GM23338 (cell line): ENCODE results near the gene AP4B1. TPM values are rescaled to one million over a fixed set of nuclear protein-coding genes. Genes with fewer than 3 reads are reported as not detected.

ENCODE experiments used
- ATAC-seq: fragments of 200-7000 bp; cut with Tn5 transposase; 3 replicates; pipeline ENCODE4 v1.9.1; 2020
- DNase-seq: peaks from one replicate; pipeline ENCODE4 v3.0.0-alpha.2; 2015; ENCODE audit warnings: low spot score
- H2AFZ ChIP-seq: fragments of 200-600 bp; sonication (generic); 2 replicates; pipeline ENCODE4 v1.8.0; 2016; ENCODE audit warnings: antibody characterized with exemption, mild to moderate bottlenecking, moderate library complexity
- H3F3A ChIP-seq: fragments of 200-600 bp; sonication (generic); replicated peaks from 2 replicates; pipeline ENCODE4 v1.8.0; 2017; ENCODE audit warnings: antibody characterized with exemption, mixed run types, low read depth
- H3K27ac ChIP-seq: fragments of 200-600 bp; sonication (generic); 2 replicates; pipeline ENCODE4 v1.6.1; 2016; ENCODE audit warnings: low read depth
- H3K27me3 ChIP-seq: fragments of 200-600 bp; sonication (generic); 2 replicates; pipeline ENCODE4 v1.8.0; 2016; ENCODE audit warnings: mild to moderate bottlenecking, mixed run types, moderate library complexity; ENCODE audit not compliant: insufficient read depth
- H3K36me3 ChIP-seq: fragments of 200-600 bp; sonication (generic); 2 replicates; pipeline ENCODE4 v1.8.0; 2016; ENCODE audit warnings: mild to moderate bottlenecking; ENCODE audit not compliant: insufficient read depth
- H3K4me1 ChIP-seq: fragments of 200-600 bp; sonication (generic); 2 replicates; pipeline ENCODE4 v1.8.0; 2016; ENCODE audit warnings: mild to moderate bottlenecking, moderate library complexity; ENCODE audit not compliant: insufficient read depth
- H3K4me2 ChIP-seq: fragments of 200-600 bp; sonication (generic); 2 replicates; pipeline ENCODE4 v1.7.1; 2017; ENCODE audit warnings: mixed run types
- H3K4me3 ChIP-seq: fragments of 200-600 bp; sonication (generic); 2 replicates; pipeline ENCODE4 v1.6.1; 2016; ENCODE audit warnings: mixed run types
- H3K79me2 ChIP-seq: fragments of 200-600 bp; sonication (generic); replicated peaks from 2 replicates; pipeline ENCODE4 v1.8.0; 2017; ENCODE audit warnings: mild to moderate bottlenecking; ENCODE audit not compliant: insufficient read depth
- H3K9me2 ChIP-seq: fragments of 200-600 bp; sonication (generic); 2 replicates; pipeline ENCODE4 v1.8.0; 2017; ENCODE audit not compliant: insufficient read depth
- H4K20me1 ChIP-seq: fragments of 200-600 bp; sonication (generic); replicated peaks from 2 replicates; pipeline ENCODE4 v1.8.0; 2017; ENCODE audit warnings: mild to moderate bottlenecking; ENCODE audit not compliant: insufficient read depth
- H3K27ac Mint-ChIP-seq: 2 replicates; pipeline ENCODE4 v1.8.0; 2020; ENCODE audit warnings: inconsistent platforms, mild to moderate bottlenecking, moderate library complexity, mixed read lengths
- H3K27me3 Mint-ChIP-seq: 3 replicates; pipeline ENCODE4 v1.8.0; 2022; ENCODE audit warnings: low read depth, mild to moderate bottlenecking, moderate library complexity, mixed read lengths, inconsistent platforms; ENCODE audit not compliant: insufficient read depth, poor library complexity
- H3K36me3 Mint-ChIP-seq: 3 replicates; pipeline ENCODE4 v1.8.0; 2021; ENCODE audit warnings: low read depth, mild to moderate bottlenecking, inconsistent platforms, moderate library complexity, mixed read lengths
- H3K4me1 Mint-ChIP-seq: 3 replicates; pipeline ENCODE4 v1.8.0; 2020; ENCODE audit warnings: mild to moderate bottlenecking, inconsistent platforms, mixed read lengths
- H3K4me3 Mint-ChIP-seq: 3 replicates; pipeline ENCODE4 v1.8.0; 2021; ENCODE audit warnings: moderate library complexity, mild to moderate bottlenecking, inconsistent platforms, mixed read lengths
- H3K9me3 Mint-ChIP-seq: 3 replicates; pipeline ENCODE4 v1.8.0; 2020; ENCODE audit warnings: moderate library complexity, mild to moderate bottlenecking, inconsistent platforms, mixed read lengths
- CREB1 ChIP-seq: fragments of 250-450 bp; sonication (Bioruptor Pico); IDR thresholded peaks from 2 replicates; pipeline ENCODE4 v1.5.0; 2020; ENCODE audit warnings: low read depth, mild to moderate bottlenecking, moderate library complexity
- EZH2phosphoT487 ChIP-seq: fragments of 200-600 bp; sonication (generic); IDR thresholded peaks from one replicate; pipeline ENCODE4 v1.8.1; 2018; ENCODE audit warnings: antibody characterized with exemption; ENCODE audit not compliant: unreplicated experiment
- JUNB ChIP-seq: IDR thresholded peaks from one replicate; pipeline ENCODE4 v1.6.1; 2016; ENCODE audit warnings: antibody characterized with exemption; ENCODE audit not compliant: unreplicated experiment
- POLR2AphosphoS5 ChIP-seq: IDR thresholded peaks from 2 replicates; pipeline ENCODE4 v1.6.1; 2016; ENCODE audit warnings: antibody characterized with exemption, low read depth
- ZNF331 ChIP-seq: fragments of 250-450 bp; sonication (Bioruptor Pico); IDR thresholded peaks from 2 replicates; pipeline ENCODE4 v1.5.0; 2020; ENCODE audit warnings: low read depth, mild to moderate bottlenecking, moderate library complexity
- polyA plus RNA-seq: library from polyadenylated mRNA; unstranded; fragments of >200 nt; fragmentation: Nextera tagmentation; extraction: Ambion mirVana; gene quantifications from 2 replicates; pipeline ENCODE4 v1.2.1, GENCODE V29; 2016
- total RNA-seq: library from RNA; depleted of rRNA; stranded (reverse); fragments of >200 nt; shearing (Covaris generic); gene quantifications from 2 replicates; pipeline ENCODE4 v1.2.3, GENCODE V29; 2014
- TF ChIP-seq, protein P1 (sequence below): fragments of 250-450 bp; sonication (Bioruptor Pico); IDR thresholded peaks from 2 replicates; pipeline ENCODE4 v1.5.0; 2020; ENCODE audit warnings: mild to moderate bottlenecking, moderate library complexity

Gene AP4B1
- total and polyA plus RNA-seq, 2 experiments from 2014 or later: 7.5 to 13.4 TPM

DNA sequence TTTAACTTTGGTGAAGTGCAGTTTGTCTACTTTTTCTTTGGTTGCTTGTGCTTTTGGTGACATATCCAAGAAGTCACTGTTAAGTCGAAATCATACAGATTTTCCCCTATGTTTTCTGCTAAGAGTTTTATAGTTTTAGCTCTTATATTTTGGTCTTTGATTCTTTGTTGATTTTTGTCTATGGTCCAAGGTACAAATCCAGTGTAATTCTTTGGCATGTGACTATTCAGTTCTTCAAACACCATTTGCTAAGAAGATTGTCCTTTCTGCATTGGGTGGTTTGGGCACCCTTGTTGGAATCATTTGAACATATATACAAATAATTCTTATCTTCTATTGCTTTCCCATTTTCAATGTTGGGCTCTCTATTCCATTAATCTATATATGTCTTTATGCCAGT, 40.7 kb upstream of the AP4B1 start:
- peaks cover 21% of the 10 kb centered on the region; the same call in 2 of the 3 replicates for H3K36me3 Mint-ChIP-seq
- Histone ChIP-seq H3K4me2 (no peak overlapping the region), H3K36me3 (no peaks in the 10 kb centered on the region; the same call in 1 of the 2 replicates), H3K4me3 (no peak overlapping the region), H2AFZ (no peak overlapping the region), H3K27ac (no peak overlapping the region), H3K9me2 (no peaks in the 10 kb centered on the region), H3K4me1 (no peaks in the 10 kb centered on the region), H4K20me1 (peaks cover 7% of the 10 kb centered on the region), H3F3A (no peaks in the 10 kb centered on the region), H3K79me2 (peaks cover 56% of the 10 kb centered on the region), H3K27me3 (no peaks in the 10 kb centered on the region)
- DNase-seq (no peak), ATAC-seq (no peak)
- no peaks in the 10 kb centered on the region for H3K27me3 Mint-ChIP-seq
- H3K4me3 Mint-ChIP-seq: no peak overlapping the region
- no peak overlapping the region; the same call in 1 of the 2 replicates for H3K27ac Mint-ChIP-seq
- peaks cover 17% of the 10 kb centered on the region for H3K4me1 Mint-ChIP-seq
- TF ChIP-seq, protein P1, sequence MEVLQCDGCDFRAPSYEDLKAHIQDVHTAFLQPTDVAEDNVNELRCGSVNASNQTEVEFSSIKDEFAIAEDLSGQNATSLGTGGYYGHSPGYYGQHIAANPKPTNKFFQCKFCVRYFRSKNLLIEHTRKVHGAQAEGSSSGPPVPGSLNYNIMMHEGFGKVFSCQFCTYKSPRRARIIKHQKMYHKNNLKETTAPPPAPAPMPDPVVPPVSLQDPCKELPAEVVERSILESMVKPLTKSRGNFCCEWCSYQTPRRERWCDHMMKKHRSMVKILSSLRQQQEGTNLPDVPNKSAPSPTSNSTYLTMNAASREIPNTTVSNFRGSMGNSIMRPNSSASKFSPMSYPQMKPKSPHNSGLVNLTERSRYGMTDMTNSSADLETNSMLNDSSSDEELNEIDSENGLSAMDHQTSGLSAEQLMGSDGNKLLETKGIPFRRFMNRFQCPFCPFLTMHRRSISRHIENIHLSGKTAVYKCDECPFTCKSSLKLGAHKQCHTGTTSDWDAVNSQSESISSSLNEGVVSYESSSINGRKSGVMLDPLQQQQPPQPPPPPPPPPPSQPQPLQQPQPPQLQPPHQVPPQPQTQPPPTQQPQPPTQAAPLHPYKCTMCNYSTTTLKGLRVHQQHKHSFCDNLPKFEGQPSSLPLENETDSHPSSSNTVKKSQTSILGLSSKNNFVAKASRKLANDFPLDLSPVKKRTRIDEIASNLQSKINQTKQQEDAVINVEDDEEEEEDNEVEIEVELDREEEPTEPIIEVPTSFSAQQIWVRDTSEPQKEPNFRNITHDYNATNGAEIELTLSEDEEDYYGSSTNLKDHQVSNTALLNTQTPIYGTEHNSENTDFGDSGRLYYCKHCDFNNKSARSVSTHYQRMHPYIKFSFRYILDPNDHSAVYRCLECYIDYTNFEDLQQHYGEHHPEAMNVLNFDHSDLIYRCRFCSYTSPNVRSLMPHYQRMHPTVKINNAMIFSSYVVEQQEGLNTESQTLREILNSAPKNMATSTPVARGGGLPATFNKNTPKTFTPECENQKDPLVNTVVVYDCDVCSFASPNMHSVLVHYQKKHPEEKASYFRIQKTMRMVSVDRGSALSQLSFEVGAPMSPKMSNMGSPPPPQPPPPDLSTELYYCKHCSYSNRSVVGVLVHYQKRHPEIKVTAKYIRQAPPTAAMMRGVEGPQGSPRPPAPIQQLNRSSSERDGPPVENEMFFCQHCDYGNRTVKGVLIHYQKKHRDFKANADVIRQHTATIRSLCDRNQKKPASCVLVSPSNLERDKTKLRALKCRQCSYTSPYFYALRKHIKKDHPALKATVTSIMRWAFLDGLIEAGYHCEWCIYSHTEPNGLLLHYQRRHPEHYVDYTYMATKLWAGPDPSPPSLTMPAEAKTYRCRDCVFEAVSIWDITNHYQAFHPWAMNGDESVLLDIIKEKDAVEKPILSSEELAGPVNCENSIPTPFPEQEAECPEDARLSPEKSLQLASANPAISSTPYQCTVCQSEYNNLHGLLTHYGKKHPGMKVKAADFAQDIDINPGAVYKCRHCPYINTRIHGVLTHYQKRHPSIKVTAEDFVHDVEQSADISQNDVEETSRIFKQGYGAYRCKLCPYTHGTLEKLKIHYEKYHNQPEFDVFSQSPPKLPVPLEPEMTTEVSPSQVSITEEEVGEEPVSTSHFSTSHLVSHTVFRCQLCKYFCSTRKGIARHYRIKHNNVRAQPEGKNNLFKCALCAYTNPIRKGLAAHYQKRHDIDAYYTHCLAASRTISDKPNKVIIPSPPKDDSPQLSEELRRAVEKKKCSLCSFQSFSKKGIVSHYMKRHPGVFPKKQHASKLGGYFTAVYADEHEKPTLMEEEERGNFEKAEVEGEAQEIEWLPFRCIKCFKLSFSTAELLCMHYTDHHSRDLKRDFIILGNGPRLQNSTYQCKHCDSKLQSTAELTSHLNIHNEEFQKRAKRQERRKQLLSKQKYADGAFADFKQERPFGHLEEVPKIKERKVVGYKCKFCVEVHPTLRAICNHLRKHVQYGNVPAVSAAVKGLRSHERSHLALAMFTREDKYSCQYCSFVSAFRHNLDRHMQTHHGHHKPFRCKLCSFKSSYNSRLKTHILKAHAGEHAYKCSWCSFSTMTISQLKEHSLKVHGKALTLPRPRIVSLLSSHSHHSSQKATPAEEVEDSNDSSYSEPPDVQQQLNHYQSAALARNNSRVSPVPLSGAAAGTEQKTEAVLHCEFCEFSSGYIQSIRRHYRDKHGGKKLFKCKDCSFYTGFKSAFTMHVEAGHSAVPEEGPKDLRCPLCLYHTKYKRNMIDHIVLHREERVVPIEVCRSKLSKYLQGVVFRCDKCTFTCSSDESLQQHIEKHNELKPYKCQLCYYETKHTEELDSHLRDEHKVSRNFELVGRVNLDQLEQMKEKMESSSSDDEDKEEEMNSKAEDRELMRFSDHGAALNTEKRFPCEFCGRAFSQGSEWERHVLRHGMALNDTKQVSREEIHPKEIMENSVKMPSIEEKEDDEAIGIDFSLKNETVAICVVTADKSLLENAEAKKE (CRISPR knock-in tag): no peak
- TF ChIP-seq ZNF331 (CRISPR knock-in tag) (no peak), JUNB (no peak)
- no peaks in the 10 kb centered on the region for H3K9me3 Mint-ChIP-seq

DNA sequence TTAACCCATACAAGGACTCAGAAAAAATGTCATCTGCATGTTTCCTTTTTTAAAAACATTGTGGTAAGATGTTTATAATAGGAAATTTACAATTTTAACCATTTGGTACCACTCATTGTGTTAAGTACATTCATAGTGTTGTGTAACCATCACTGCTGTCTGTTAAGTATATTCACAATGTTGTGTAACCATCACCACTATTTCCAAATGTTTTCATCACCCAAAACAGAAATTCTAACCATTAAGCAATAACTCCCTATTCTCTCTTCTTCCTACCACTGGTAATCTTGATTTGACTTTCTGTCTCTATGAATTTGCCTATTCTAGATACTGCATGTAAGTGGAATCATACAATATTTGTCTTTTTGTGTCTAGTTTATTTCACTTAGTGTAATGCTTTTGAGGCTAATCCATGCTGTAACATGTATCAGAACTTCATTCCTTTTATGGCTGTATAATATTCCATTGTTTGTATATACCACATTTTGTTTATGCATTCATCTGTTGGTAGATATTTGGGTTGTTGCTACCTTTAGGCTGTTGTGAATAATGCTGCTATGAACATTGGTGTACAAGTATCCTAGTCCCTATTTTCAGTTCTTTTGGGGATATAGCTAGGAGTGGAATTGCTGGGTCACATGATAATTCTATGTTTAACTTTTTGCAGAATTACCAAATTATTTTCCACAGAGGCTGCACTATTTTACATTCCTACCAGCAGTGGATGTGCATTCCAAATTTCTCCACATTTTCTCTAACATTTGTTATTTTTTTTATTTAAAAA, 38.6 kb upstream of the AP4B1 start:
- TF ChIP-seq EZH2phosphoT487: no peak
- no peak for TF ChIP-seq CREB1 (CRISPR knock-in tag)
- no peak for TF ChIP-seq POLR2AphosphoS5
- H3K9me3 Mint-ChIP-seq: no peaks in the 10 kb centered on the region
- peaks cover 9% of the 10 kb centered on the region for H4K20me1 ChIP-seq
- H3K4me1 Mint-ChIP-seq: peaks cover 19% of the 10 kb centered on the region
- H3K27ac ChIP-seq: no peak overlapping the region
- no peak overlapping the region for H3K27ac Mint-ChIP-seq
- H3F3A ChIP-seq: no peaks in the 10 kb centered on the region
- ATAC-seq: no peak
- H3K27me3 Mint-ChIP-seq: no peaks in the 10 kb centered on the region
- peaks cover 23% of the 10 kb centered on the region; the same call in 2 of the 3 replicates for H3K36me3 Mint-ChIP-seq
- H3K9me2 ChIP-seq: no peaks in the 10 kb centered on the region
- H2AFZ ChIP-seq: no peak overlapping the region
- H3K4me3 ChIP-seq: no peak overlapping the region
- no peaks in the 10 kb centered on the region; the same call in 1 of the 2 replicates for H3K36me3 ChIP-seq
- H3K4me3 Mint-ChIP-seq: no peak overlapping the region
- no peak for DNase-seq
- H3K4me2 ChIP-seq: no peak overlapping the region
- peaks cover 67% of the 10 kb centered on the region for H3K79me2 ChIP-seq
- no peaks in the 10 kb centered on the region for H3K4me1 ChIP-seq
- H3K27me3 ChIP-seq: no peaks in the 10 kb centered on the region
